Stimulated activated CD8-positive, alpha-beta memory T cell treated with anti-CD3 and anti-CD28 coated beads, Interleukin-12 subunit alpha, Interleukin-12 subunit beta, amount 100 ng/mL, for 1 hour (primary cell): Measurements from ENCODE around the gene RALGPS1.

Experiments used
- DNase-seq: peaks from one replicate; pipeline ENCODE4 v3.0.0-alpha.2; 2020; ENCODE audit warnings: low read depth

The RALGPS1 gene

DNA sequence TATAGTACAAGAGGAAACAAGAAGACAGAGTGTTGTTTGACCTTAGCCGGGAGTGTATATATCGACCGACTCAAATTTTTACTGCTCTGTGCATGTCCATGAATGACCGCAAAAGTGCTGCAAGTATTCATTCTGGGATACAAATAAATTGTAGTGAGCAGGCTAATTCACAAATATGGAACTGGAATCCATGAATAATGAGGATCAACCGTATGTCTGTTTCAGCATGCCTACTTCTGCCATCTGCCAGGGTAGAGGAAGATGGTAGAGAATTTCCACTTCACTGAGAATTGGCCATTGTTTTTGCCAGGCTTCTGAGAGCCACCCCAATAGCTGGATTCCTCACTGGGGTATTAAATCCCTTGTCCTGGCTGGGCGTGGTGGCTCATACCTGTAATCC lies 8.5 kb upstream of the RALGPS1 start:
- DNase-seq = no peak

DNA sequence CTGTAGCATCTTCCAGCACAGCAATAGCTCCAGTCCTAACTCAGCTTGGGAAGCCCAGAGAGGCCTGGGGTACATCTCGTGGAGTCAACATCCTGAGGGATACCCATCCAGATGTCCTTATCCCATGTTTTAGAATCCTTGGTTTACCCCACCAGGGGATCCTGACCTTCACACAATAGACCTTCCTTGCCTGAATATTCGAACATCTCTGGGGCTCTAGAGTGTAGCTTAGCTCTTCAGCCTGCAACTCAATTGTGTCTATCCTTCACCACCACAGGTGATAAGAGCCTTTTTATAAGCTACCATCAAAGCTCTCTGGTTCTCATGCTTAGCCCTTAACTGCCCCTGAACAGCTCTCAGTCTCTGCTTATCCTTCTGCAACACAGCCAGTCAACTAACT lies 7.5 kb upstream of the RALGPS1 start:
- DNase-seq = no peak

DNA sequence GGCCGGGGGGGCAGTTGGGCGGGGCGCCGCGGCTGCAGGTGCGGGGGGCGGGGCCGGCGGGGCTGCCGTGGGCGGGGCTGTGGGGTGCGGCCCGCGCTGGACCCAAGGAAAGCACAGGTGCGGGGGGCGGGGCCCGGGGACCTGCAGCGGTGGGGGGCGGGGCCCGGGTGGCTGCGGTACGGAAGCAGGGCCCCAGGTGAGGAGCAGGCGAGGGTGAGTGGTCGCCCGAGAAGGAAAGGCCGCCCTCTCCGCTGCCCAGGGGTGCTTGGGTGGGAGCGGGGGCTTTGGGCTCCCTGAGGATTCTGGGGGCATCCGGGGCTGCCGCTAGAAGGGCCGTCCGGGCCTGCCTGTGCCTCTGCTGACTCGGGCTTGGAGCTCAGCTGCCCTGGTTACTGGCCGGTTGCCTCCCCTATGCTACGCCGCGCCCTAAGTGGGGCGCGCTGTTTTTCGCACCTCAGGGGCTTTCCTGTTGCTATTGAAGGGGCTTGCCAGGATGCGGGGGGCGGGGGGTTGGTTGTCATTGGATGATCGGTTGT lies 767 bp downstream of the RALGPS1 start:
- DNase-seq = peak; percentile 4

DNA sequence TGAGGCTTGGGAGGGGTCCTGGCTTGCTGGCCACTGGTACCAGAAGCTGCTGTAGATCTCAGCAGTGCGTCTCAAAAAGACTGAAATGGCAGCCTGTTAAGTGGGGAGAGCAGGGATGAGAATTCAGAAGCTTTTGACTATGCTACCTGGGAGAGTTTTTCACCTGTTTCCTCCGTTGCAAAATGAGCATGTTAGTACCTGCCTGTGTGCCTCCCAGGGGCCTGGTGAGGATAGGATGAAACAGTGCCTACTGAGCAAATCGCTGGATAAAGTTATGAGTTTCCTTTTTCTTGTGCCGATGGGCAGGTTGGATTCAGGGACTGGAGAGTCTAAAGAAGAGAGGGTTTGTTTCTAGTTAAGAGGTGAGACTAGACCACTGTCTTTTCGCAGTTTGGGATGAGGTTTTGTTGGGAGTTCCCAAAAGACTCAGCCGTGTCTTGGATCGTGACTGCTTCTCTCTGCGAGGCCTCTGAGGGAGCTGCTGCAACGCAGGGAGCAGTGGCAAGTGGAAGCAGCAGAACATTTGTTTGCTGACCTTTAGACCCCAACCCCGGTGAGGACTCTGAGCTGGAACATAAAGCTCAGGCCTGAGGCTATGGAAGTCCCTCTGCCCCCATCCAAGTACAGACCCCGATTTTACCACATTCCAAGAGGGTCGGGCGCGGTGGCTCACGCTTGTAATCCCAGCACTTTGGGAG lies 1.4 kb downstream of the RALGPS1 start:
- no peak for DNase-seq

DNA sequence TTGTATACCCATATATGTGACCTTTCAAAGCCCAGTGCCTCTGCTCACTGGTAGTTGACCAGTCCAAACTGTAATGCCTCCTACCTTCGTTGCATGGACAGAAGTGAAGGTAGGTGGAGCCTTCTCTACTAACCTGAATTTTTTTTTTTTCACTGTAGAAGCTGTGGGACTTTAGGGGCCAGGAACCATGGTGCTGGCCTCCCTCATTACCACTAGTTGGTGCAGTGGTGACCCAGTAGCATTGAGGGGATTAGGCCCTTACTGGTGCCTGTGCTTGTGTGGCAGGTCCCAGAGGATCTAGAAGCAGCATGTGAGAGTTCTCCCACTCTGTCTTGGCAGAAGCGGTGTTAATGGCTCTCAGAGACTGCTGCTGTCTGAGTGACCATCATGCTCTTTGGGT lies 2.3 kb downstream of the RALGPS1 start:
- DNase-seq = no peak

DNA sequence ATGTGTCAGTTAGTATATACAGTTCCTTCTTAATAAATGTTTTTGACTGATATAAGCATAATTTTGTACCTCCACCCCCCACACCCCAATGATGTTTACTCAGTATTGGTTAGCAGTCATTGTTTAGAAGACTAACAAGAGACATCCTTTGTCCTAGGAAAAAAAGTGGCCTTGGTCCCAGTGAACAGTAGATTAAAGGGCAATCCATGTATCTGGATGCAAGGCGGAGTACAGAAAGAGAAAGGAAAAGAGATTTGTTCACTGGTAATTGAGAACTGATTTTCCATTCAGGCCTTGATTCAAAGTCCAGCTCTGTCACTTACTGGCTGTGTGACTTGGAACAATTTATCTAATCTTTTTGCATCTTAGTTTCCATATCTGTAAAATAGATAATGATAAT lies 4.6 kb downstream of the RALGPS1 start:
- no peak for DNase-seq

DNA sequence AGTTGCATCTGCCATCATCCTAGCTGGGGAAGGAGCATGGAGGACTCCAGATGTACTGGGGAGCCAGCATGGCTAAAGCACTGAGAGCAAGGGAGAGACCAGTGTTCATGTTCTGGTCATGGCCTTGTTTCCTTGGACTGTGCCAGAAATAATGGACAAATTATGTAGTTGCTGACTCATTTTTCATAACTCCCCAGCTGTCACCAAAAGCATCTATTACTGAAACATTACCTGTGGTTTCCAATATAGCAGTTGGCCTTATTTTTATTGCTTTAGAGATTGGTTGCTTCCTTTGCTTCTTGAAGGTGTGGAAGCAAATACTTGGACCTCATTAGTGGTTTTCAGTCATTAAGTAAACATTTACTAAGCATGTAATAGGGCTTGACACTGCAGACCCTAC lies 11.3 kb downstream of the RALGPS1 start:
- DNase-seq = no peak

DNA sequence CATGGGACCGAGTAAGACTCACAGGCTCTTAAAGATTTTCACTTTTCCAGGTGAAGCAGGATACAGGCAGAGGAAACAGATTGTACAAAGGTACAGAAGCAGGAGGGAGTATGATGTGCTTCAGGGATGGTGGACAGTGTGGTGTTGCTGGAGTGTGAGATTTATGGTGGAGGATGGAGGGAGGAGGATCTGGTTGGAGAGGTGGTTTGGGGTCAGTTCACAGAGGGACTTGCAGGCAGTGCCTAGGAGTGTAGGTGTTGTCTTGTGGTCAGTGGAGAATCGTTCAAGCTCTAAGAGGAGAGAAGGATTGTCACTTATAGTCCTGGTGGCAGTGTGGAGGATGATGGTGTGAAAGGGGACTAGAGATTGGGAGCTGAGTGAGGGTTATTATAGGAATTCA lies 11.8 kb downstream of the RALGPS1 start:
- DNase-seq = no peak

DNA sequence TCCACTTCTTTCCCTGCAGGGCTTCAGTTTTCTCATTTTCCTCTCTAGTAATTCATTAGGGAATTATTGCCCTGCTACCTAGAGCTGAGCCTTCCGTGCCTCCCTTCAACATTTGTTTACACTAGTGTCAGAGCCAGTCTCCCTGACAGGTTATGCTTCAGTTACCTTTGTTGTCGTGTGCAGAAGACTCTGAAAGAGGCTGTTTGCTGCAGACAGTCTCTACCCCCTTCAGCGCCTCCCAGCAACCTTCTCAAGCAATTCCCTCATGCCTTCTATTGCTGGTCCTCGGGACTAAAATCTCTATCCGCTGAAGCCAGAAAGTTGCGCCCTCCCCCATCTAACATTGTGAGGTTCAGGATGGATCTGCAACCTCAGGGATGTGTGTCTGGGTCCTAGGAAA lies 12.8 kb downstream of the RALGPS1 start:
- no peak for DNase-seq

DNA sequence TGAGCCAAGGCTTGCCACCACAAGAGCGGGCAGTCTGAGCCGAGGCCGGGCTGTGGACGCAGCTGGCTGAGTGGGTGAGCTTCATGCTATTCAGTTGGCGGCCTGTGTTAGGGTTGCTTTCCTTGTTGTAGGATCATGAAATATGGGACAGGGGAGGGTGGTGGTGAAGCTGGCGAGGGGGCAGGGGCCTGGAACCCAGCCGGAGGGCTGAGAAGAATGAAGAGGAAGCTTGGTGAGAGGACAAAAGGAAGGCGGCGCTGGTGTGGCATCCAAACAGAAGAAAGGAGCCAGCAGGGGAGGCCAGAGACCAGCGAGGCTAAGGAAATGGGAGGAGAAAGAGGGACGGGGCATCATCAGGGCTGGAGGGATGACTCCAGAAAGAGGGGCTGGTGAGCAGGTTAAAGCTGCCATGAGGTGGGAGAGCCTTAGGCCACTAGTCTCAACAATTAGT lies 18.3 kb downstream of the RALGPS1 start:
- no peak for DNase-seq

DNA sequence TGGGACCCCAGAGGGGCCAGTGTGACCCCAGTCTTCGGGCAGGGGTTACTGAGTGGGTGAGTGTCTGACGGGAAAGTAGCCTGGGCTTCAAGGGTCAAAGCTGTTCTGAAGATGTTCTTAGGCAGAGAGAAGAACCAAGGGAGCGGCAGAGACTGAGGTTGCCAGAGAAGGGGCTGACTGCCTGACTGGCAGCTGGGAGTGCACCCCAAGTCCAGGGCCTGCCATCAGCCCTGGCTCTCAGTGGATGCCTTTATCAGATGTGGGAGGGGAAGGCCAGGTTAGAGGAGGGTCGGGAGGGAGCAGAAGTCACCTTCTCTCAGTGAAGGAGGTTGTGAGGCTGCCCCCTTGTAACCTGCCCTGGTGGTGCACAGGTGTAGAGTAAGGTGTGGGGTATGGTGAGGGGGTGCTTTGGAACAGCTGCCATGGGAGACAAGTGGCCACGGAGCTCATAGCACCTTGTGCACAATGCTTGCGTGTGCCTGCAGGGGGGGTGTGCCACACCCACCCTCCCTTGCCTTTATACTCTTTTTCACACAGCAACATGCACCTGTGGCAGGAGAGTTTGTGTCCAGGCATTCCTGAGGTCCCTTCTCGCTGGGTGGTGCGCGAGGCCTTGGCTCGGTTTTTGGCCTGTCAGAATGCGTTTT lies 18.9 kb downstream of the RALGPS1 start:
- no peak for DNase-seq

DNA sequence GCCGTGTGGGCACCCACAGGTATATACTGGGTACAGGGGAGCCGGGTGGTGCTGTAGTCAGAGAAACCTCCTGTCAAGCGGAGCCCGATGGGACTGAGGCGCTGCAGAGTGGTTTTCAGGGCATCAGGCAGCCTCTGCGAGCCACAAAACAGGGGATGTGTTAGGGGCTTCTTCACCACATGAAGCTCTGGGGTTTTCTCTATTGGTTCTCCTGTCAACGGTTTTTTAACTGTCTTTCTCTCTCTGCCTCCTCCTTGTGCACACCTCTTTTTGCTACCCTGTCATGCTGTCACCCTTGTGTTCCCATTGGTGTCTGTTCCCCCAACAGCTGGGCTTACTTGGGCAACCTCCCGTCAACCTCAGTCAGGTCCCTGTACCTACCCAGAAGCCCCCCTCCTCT lies 19.9 kb downstream of the RALGPS1 start:
- no peak for DNase-seq

DNA sequence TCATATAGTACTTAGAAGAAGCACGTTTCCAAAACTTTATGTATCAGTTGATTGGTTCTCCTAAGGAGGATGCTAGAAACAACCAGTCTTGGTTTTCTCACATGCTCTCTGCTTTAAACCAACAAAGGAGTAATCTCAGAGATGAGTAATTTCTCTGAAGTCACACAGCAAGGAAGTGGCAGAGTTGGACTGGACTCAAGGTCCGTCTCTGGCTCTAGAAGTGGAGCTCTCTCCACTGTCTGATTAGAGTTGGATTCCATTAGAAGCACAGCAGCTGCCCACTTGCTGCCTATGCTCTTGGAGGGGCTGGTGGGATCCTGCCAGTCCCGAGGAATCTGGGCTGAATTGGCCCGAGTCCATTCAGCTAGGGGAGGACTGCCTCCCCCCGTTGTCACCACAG lies 21.0 kb downstream of the RALGPS1 start:
- no peak for DNase-seq

DNA sequence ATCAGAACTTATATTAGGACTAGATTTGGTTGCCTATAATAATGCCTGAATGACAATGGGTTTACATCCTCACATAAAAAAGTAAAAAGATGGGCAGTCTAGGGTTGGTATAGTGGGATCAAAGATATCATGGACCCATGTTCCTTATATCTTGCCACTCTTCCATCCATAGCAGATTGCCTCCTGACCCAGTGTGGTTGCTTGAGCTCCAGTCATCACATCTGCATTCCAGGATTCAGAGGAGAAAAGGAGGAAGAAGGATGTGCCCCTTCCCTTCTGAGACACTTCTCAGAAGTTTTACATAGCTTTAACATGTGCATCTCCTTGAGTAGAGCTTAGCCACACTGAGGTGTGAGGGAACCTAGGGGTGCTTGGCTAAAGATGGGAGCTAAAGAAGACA lies 22.9 kb downstream of the RALGPS1 start:
- no peak for DNase-seq

DNA sequence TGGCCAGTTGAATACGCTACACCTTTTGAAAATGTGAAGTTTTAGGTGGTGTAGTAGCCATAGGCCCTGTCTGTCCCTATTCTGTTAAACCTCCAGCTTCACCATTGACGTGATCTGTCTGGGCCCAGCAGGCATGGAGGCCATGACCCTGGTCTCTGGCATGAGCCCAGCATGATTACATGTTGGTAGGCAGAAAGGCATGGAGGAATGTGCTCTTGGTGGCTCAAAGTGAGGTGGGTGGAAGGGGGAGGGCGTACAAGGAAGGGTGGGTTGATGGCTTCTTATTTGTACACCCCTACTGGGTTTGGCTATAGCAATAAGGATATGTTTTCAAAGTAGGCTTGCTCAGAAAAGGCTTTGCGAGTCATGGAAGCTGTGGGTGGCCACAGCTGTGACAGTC lies 23.7 kb downstream of the RALGPS1 start:
- DNase-seq = no peak

DNA sequence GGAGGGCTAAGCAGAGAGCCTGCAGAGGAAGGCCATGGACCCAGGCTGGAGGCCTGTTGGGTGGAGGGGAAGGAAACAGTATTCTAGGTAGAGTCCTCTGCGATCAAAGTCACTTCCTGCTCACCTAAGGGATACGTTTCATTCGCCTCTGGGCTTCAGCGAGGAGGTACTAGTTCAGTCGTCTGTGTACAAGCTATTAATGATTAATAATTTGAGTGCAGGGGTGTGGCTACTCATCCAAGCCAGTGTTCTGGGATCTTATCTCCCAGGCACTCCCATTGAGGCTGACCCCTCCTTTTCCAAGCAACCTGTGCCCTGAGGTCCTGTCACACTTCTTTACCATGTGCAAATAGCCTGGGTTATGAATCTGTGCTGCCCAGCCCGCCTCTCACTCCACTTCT lies 25.2 kb downstream of the RALGPS1 start:
- DNase-seq = no peak

DNA sequence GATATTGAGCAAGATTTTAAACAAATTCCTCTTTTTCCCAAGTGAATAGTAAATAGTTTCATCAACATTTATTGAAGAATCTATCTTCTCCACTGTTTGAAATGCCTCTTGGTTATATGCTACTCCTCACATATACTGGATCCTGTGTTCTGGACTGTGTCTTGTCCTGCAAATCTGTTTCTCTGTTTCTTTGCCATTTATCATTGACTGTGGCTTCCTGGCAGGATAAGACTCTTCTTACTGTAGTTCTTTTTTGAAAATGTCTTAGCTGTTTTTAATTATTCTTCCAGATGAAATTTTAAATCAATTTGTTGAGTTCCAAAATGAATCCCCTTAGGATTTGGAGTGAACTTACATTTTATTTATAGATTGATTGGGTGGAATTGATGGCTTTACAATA lies 27.8 kb downstream of the RALGPS1 start:
- DNase-seq = no peak

DNA sequence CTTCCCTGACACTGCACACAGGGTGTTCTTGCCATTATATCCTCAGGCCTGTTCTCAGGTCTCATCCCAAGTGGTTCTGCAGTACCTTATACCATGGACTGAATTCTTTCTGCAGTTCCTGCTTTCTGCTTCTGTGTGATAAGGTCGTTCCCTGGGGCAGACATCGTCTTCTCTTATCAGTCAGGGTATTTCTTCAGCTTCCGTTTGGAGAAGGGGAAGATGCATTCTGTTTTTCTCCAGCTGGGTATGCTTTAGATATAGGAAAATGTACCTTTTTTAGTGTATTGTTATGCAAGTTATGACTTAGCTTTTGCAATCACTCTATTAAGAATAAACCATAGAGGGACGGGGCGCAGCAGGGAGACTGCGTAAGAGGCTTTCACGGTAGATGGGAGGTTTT lies 31.1 kb downstream of the RALGPS1 start:
- DNase-seq = no peak

DNA sequence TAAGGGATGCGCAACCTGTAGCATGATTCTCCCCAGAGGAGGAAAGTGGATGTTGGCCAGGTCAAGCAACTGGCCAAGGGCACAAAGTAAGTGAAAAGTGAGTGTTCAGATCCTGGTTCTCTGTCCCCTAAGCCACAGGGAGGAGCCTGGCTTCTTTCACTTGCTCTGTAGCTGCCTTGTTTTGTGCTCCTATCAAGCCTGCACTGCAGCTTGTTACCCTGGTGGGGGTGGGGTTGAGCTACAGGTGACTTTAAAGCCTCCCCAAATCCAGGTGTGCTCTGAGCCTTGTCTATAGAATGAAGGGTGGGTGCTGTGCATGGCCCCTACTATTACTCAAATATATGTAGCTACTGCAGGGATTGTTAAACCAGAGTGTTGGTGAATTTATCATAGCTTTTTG lies 32.9 kb downstream of the RALGPS1 start:
- no peak for DNase-seq

DNA sequence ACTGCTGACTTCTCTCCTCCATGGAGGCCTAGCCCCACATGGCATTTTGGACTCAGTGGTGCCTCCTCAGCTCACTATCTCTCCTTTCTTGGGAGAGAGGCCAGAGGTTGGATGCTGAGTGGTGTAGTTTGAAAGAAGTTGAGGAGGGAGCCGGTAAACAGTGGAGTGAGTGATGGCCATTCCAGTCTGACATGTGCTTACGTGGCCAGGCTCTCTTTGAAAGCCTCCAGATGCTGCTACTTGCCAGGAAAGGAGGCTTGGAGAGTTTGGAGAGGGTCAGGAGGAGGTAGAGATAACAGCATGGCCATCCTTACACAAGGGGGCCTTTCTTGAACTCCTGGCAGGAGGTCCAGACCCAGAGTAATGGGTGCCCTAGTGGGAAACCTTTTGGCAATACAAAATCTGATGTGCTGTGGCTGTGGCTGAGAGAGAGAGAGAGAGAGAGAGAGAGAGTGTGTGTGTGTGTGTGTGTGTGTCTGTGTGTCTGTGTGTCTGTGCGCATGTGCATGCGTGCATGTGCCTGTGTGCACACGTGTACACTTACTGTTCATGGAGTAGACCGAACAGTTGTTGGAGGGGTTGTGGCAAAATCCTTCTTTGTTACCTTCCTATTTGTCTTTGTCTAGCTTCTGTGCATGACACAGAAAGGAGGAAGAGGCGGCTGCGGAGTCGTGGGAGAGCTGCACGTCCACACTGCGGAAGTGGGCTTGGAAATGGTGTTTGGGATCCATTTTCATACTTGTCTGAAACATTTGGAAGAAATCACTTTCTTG lies 37.8 kb downstream of the RALGPS1 start:
- no peak for DNase-seq

DNA sequence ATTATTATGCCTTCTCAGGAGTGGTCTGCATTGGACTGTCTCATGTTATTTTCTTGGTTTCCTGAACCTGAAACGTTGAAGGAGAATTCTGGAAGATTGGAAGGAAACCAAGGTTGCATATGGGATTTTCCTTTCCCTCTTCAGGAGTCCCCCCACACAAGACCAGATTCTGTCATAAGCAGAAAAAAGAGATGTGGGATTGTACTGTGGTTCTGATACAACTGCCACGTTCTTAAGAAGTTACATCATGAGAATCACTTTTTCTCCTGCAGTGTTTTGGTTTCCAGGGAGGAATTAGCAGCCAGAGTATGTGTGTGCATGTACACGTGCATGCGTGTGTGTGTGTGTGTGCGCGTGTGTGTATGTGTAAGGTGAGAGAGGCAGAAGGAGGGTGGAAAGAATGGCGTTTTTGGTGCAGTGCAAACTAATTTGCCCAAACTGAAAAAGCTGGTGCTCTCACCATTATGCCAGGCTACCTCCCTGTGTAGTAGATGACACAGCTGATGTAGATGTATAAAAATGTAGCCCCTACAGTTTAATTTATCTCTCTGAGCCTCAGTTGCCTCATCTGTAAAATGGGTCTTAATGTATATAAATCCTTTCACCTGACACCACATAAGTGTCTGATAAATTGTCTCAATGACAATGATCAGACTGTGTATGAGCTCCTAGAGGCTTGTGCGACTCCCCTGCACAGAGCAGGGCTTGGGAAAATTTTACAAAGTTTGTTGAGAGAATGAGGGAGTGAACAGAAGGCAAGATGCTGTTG lies 38.6 kb downstream of the RALGPS1 start:
- DNase-seq = no peak

DNA sequence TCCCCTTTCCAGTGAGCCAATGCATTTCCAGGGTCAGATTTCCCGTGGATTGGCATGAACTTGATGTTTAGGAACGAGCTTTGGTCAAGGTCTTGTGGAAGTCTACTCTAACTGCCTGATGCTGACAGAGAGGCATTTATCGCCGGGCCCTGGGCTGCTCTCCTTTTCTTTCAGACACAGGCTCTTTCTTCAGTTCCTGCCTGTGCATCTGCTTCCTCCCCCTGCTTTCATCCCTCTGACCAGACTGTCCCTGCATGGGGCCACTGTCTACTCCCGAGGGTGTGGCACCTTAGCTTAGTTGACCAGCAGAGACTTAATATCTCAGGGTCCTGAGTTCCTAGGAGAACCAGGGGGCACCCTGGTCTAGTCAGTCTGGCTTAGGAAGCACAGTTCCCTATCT lies 41.2 kb downstream of the RALGPS1 start:
- DNase-seq = no peak
